GM18517 (cell line): ENCODE measurements around the gene OR9Q1.
"Not testable (repeated sequence)": the region's sequence is repeated elsewhere in the genome, so short reads cannot be mapped to it uniquely, and the experiment has no call there.

Source experiments
- ATAC-seq: cut with Tn5 transposase; IDR thresholded peaks from one replicate; pipeline ENCODE4 v1.9.1; 2021; ENCODE audit warnings: mild to moderate bottlenecking, moderate library complexity; ENCODE audit not compliant: unreplicated experiment

Gene OR9Q1

GRCh38 chr11:58125469-58125868 is 101.8 kb downstream of the OR9Q1 start, which contains the start of gene OR9I1:
OR9I1 (minus strand) TSS chr11:58125530; CDS start chr11:58119444, 6,086 bp downstream.
- no peak for ATAC-seq

GRCh38 chr11:58127350-58127749 is 103.7 kb downstream of the OR9Q1 start:
- ATAC-seq = no peak

- no peak for ATAC-seq
Measured at GRCh38 chr11:58133309-58134076, 109.8 kb downstream of the OR9Q1 start.

- ATAC-seq = no peak
Measured at GRCh38 chr11:58134151-58134550, 110.5 kb downstream of the OR9Q1 start.

- no peak for ATAC-seq
Measured at GRCh38 chr11:58135171-58135570, 111.5 kb downstream of the OR9Q1 start.

GRCh38 chr11:58142761-58143160 is 119.1 kb downstream of the OR9Q1 start:
- ATAC-seq = no peak

- ATAC-seq = no peak
Measured at GRCh38 chr11:58152781-58153180, 129.1 kb downstream of the OR9Q1 start.

GRCh38 chr11:58164389-58164788 is 140.7 kb downstream of the OR9Q1 start:
- ATAC-seq = no peak

GRCh38 chr11:58164990-58165389 is 141.3 kb downstream of the OR9Q1 start:
- no peak for ATAC-seq

- no peak for ATAC-seq
Measured at GRCh38 chr11:58165504-58166106, 141.9 kb downstream of the OR9Q1 start.

GRCh38 chr11:58177409-58178054 is 153.9 kb downstream of the OR9Q1 start:
- ATAC-seq = no peak

- ATAC-seq = no peak
Measured at GRCh38 chr11:58178444-58178843, 154.8 kb downstream of the OR9Q1 start.

GRCh38 chr11:58179648-58180047 is 156.0 kb downstream of the OR9Q1 start:
- ATAC-seq = no peak

GRCh38 chr11:58186938-58187337 is 163.3 kb downstream of the OR9Q1 start:
- ATAC-seq = no peak

GRCh38 chr11:58188770-58189169 is 165.1 kb downstream of the OR9Q1 start, which contains the start of gene OR9Q2:
OR9Q2 (plus strand) TSS chr11:58189070; CDS start chr11:58190491, 1,421 bp downstream.
- ATAC-seq = no peak

GRCh38 chr11:58192229-58192628 is 168.5 kb downstream of the OR9Q1 start:
- no peak for ATAC-seq

- ATAC-seq = no peak
Measured at GRCh38 chr11:58193391-58193790, 169.7 kb downstream of the OR9Q1 start.

- no peak for ATAC-seq
Measured at GRCh38 chr11:58195939-58196338, 172.3 kb downstream of the OR9Q1 start.

GRCh38 chr11:58199271-58199670 is 175.6 kb downstream of the OR9Q1 start:
- ATAC-seq = no peak

GRCh38 chr11:58204042-58204441 is 180.4 kb downstream of the OR9Q1 start, which contains the start of gene OR1S2:
OR1S2 (minus strand) TSS chr11:58204142; CDS start chr11:58204142, 0 bp downstream.
- ATAC-seq = no peak

- ATAC-seq = not testable (repeated sequence)
Measured at GRCh38 chr11:58212420-58212819, 188.7 kb downstream of the OR9Q1 start, which contains the start of gene OR1S1. OR1S1 (plus strand) TSS chr11:58212720.

- no peak for ATAC-seq
Measured at GRCh38 chr11:58216476-58216875, 192.8 kb downstream of the OR9Q1 start.
